ENCODE results near the gene PTH1R. TPM values are rescaled to one million over a fixed set of nuclear protein-coding genes. Genes with fewer than 3 reads are reported as not detected.

Gene PTH1R
- total RNA-seq, 4 donors from 2014 or later = 0.40 to 1.9 (median 1.5) TPM

GRCh38 chr3:46950650-46951241, 73.2 kb downstream of the PTH1R start:
- intact Hi-C loops (cut with DNase I) = no loop called here
- peaks cover 0 to 4% (median 0%) of the 10 kb centered on the region in 3 donors for H3K36me3 ChIP-seq
- peaks cover 64 to 98% (median 87%) of the 10 kb centered on the region in 3 donors for H3K4me1 ChIP-seq
- H3K27ac ChIP-seq = peak overlapping the region in 3 of 4 donors; percentile 91 to 96 (median 95)
- no peaks in the 10 kb centered on the region for H3K27me3 ChIP-seq
- TF ChIP-seq CTCF (IDR thresholded peaks at IDR 0.05) = no peak
- no peak for TF ChIP-seq POLR2A (IDR thresholded peaks at IDR 0.05)
- WGBS, 2 donors = 62 to 69% methylated on average over 7 of the region's 7 CpGs
- DNase-seq = no peak
- H3K4me3 ChIP-seq = no peak overlapping the region
- H3K9me3 ChIP-seq = no peaks in the 10 kb centered on the region

- no peak for TF ChIP-seq POLR2A (IDR thresholded peaks at IDR 0.05)
- TF ChIP-seq CTCF (IDR thresholded peaks at IDR 0.05) = no peak
- H3K4me3 ChIP-seq = no peak overlapping the region
- peak overlapping the region in 2 of 4 donors; percentile 63 to 72 for H3K27ac ChIP-seq
- WGBS, 2 donors = 86 to 100% methylated on average over 1 to 2 of the region's 2 CpGs
- DNase-seq = no peak
- H3K27me3 ChIP-seq = no peaks in the 10 kb centered on the region
- H3K36me3 ChIP-seq = peaks cover 0 to 15% (median 0%) of the 10 kb centered on the region in 3 donors
- intact Hi-C loops (cut with DNase I) = no loop called here
- H3K4me1 ChIP-seq = peaks cover 44 to 97% (median 76%) of the 10 kb centered on the region in 3 donors
- H3K9me3 ChIP-seq = no peaks in the 10 kb centered on the region
Measured at GRCh38 chr3:46952813-46953212, 75.3 kb downstream of the PTH1R start.

Small RNAs within 50 kb of the gene (small RNA-seq; reads per million reads assigned to genes)
- gene AC109583.2 = 0 reads per million in 4 donors

Other genes starting within 250 kb of the PTH1R start
- gene ALS2CL, start 184.0 kb upstream of the PTH1R start, total RNA-seq = 100 to 1,000 TPM in 3 of 4 donors, 10 to 100 TPM in 1; 42.4 to 121 (median 114) TPM
- gene TMIE, start 176.3 kb upstream of the PTH1R start, total RNA-seq = 1 to 10 TPM in 1 of 4 donors, under 1 TPM in 3; 0.18 to 1.1 (median 0.61) TPM
- under 1 TPM in 1 of 4 donors, not detected in 3; 0.19 TPM for gene PRSS50, start 159.9 kb upstream of the PTH1R start, total RNA-seq
- 1 to 10 TPM in 1 of 4 donors, under 1 TPM in 1, not detected in 2; 0.38 to 1.1 TPM for gene MYL3, start 14.3 kb upstream of the PTH1R start, total RNA-seq
- 10 to 100 TPM; 55.5 to 87.5 (median 67.5) TPM for gene CCDC12, start 99.0 kb downstream of the PTH1R start, total RNA-seq
- 100 to 1,000 TPM; 128 to 297 (median 185) TPM for gene NBEAL2, start 101.9 kb downstream of the PTH1R start, total RNA-seq

Measured in esophagus squamous epithelium (tissue), 5 donors.